Ovary (tissue), 3 donors: Measurements from ENCODE around the gene UBR4.

Source experiments
- EP300 ChIP-seq: sonication (generic); formaldehyde crosslinking; IDR thresholded peaks from one replicate; pipeline ENCODE4 v1.6.1; 2017; ENCODE audit warnings: antibody characterized with exemption
- POLR2A ChIP-seq: fragments of 450-650 bp; IDR thresholded peaks from one replicate; pipeline ENCODE4 v1.6.1; 2017; ENCODE audit warnings: antibody characterized with exemption, mild to moderate bottlenecking, moderate library complexity
- TF ChIP-seq, protein P1 (sequence below), 3 donors: fragments of 450-650 bp in 2 of 3; fragments of 200-600 bp in 1 of 3; IDR thresholded peaks; one replicate each; pipeline versions ENCODE4 v1.5.1 to v1.8.0; 2016 to 2022; ENCODE audit warnings: antibody characterized with exemption in 3 of 3, mild to moderate bottlenecking in 1 of 3
- donor health status: DM: no; HTN: no; CAD: no.

DNA sequence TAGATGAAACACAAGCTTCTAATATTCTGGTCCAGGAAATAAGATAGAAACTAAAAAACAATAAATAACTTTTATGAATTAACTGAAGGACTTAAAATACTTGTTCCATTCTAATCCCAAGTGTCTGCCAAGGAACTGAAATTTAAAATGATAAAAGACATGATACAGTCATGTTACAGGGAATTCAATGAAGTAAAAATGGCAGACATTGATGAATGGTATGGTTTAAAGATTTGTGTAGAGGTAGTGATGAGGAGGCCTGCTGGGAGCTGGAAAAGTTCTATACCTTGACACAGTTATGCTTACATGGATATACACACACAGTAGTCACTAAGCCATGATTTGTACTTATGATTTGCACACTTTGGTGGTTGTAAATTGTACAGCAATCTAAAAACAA lies 2.1 kb upstream of the UBR4 start:
- TF ChIP-seq, protein P1, sequence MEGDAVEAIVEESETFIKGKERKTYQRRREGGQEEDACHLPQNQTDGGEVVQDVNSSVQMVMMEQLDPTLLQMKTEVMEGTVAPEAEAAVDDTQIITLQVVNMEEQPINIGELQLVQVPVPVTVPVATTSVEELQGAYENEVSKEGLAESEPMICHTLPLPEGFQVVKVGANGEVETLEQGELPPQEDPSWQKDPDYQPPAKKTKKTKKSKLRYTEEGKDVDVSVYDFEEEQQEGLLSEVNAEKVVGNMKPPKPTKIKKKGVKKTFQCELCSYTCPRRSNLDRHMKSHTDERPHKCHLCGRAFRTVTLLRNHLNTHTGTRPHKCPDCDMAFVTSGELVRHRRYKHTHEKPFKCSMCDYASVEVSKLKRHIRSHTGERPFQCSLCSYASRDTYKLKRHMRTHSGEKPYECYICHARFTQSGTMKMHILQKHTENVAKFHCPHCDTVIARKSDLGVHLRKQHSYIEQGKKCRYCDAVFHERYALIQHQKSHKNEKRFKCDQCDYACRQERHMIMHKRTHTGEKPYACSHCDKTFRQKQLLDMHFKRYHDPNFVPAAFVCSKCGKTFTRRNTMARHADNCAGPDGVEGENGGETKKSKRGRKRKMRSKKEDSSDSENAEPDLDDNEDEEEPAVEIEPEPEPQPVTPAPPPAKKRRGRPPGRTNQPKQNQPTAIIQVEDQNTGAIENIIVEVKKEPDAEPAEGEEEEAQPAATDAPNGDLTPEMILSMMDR (IDR thresholded peaks at IDR 0.05) = no peak
- TF ChIP-seq EP300 = no peak
- no peak for TF ChIP-seq POLR2A
